T47D (cell line): ENCODE data around the gene IL1R2.

ENCODE experiments used
- DNase-seq, 2 experiments: peaks; one replicate each; pipeline versions ENCODE4 v3.0.0 to v3.0.0-alpha.2; 2011 to 2012; ENCODE audit warnings: low read depth in 1 of 2, low spot score in 1 of 2
- JUND ChIP-seq: IDR thresholded peaks from 2 replicates; pipeline ENCODE4 v1.6.1; 2012; ENCODE audit warnings: low read depth
- in situ Hi-C: cut with HindIII; loops from 2 replicates; pipeline ENCODE4 v1.10.0; 2016; ENCODE audit warnings: low sequenced_read_pairs, low pct_unique_long_range_greater_than_20kb

IL1R2 gene

GRCh38 chr2:101981066-101981465 is 10.7 kb upstream of the IL1R2 start:
- in situ Hi-C loops, result no loop called here
- no peak for TF ChIP-seq JUND
- DNase-seq, result no peak

- no peak for DNase-seq
- no peak for TF ChIP-seq JUND
- in situ Hi-C loops, result no loop called here
Observed at GRCh38 chr2:101981504-101981903, 10.3 kb upstream of the IL1R2 start.

- no peak for DNase-seq
- in situ Hi-C loops, result no loop called here
- no peak for TF ChIP-seq JUND
Observed at GRCh38 chr2:101982495-101983029, 9.2 kb upstream of the IL1R2 start.

- no peak for DNase-seq
- in situ Hi-C loops, result no loop called here
- no peak for TF ChIP-seq JUND
Observed at GRCh38 chr2:101983486-101983885, 8.3 kb upstream of the IL1R2 start.

GRCh38 chr2:101983928-101984327 is 7.8 kb upstream of the IL1R2 start:
- in situ Hi-C loops, result no loop called here
- TF ChIP-seq JUND, result no peak
- peak in 1 of 2 experiments; percentile 39 for DNase-seq

GRCh38 chr2:101984656-101985055 is 7.1 kb upstream of the IL1R2 start:
- in situ Hi-C loops, result no loop called here

GRCh38 chr2:101985101-101985792 is 6.5 kb upstream of the IL1R2 start:
- DNase-seq, result no peak
- no peak for TF ChIP-seq JUND
- in situ Hi-C loops, result no loop called here

More at GRCh38 chr2:101984656-101985055, 7.1 kb upstream of the IL1R2 start:
- DNase-seq, result no peak
- no peak for TF ChIP-seq JUND

- TF ChIP-seq JUND, result no peak
- no peak for DNase-seq
- in situ Hi-C loops, result no loop called here
Observed at GRCh38 chr2:101985793-101986164, 6.0 kb upstream of the IL1R2 start.

- in situ Hi-C loops, result no loop called here
- no peak for DNase-seq
- no peak for TF ChIP-seq JUND
Observed at GRCh38 chr2:101986376-101986775, 5.4 kb upstream of the IL1R2 start.

- no peak for DNase-seq
- in situ Hi-C loops, result no loop called here
- TF ChIP-seq JUND, result no peak
Observed at GRCh38 chr2:101986804-101987740, 4.7 kb upstream of the IL1R2 start.

- TF ChIP-seq JUND, result no peak
- in situ Hi-C loops, result no loop called here
- no peak for DNase-seq
Observed at GRCh38 chr2:101987832-101988231, 3.9 kb upstream of the IL1R2 start.

- TF ChIP-seq JUND, result no peak
- DNase-seq, result no peak
- in situ Hi-C loops, result no loop called here
Observed at GRCh38 chr2:101988541-101988940, 3.2 kb upstream of the IL1R2 start.
